ENCODE data around the gene KIAA0586. TPM values are rescaled to one million over a fixed set of nuclear protein-coding genes. Genes with fewer than 3 reads are reported as not detected.

The KIAA0586 gene
- total and polyA plus RNA-seq, 2 of the 13 experiments (the other 11 are each of a cell fraction or from before 2014, with no cell fraction given) = 12.6 to 25.2 TPM

DNA sequence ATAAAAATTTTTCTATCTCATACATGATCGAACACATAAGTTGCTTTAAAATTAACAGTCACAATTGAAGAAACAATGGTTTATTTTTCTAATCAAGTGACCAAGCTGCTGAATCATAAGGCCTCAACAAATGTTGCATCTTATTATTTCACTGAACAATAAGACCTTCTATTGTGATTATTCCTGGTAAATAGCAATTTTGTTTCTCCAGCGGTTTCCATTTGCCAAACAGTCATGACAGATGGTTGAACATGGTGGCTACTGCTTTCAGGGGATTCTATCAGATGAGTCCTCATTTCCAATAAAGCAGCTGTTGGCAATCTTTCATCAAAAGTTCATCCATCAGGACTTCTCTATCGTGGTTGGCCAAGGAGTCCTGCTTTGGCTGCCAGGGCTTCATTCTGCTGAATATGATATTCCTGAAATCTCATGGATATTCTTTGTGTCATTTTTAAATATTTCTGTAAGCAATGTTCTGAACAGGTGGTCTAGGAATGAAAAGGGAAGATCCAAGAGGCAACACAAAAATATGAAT lies 18.8 kb upstream of the KIAA0586 start:
- Histone ChIP-seq H3K4me1 (ENCODE audit: insufficient read depth, low read length) (peaks cover 4% of the 10 kb centered on the region; the same call in 1 of the 2 replicates), H4K20me1 (ENCODE audit: insufficient read depth, low read length) (no peaks in the 10 kb centered on the region), H3K9me3 (ENCODE audit: low read length) (no peaks in the 10 kb centered on the region), H3K4me2 (ENCODE audit: low read depth, low read length) (no peak overlapping the region), H3K79me2 (ENCODE audit: insufficient read depth, low read length) (no peaks in the 10 kb centered on the region), H3K36me3 (replicated peaks in 1 of 2; ENCODE audit: control insufficient read depth in 1 of 2, insufficient read depth in 2 of 2, low read length in 2 of 2) (peaks cover 9 to 35% of the 10 kb centered on the region in 2 experiments), H3K4me3 (replicated peaks in 1 of 3; ENCODE audit: insufficient read depth in 1 of 3, low read depth in 2 of 3, low read length in 3 of 3) (no peak overlapping the region), H3K27ac (ENCODE audit: extremely low read length, insufficient read depth, low read length) (no peak overlapping the region), H2AFZ (ENCODE audit: low read length) (no peak overlapping the region), H3K9ac (ENCODE audit: insufficient read depth, low read depth, low read length) (no peak overlapping the region), H3K27me3 (ENCODE audit: control insufficient read depth in 1 of 2, insufficient read depth in 2 of 2, low read length in 2 of 2) (no peaks in the 10 kb centered on the region; a peak in 1 of 5 replicates)
- FAIRE-seq = no peak
- no peak for DNase-seq (ENCODE audit: low spot score)
- no peak for ATAC-seq
- POLR2A ChIA-PET = no interaction called here
- intact Hi-C loops (cut with micrococcal nuclease; ENCODE audit: unreplicated experiment) = no loop called here
- TF ChIP-seq ZNF75D (CRISPR knock-in tag; IDR thresholded peaks at IDR 0.05; ENCODE audit: borderline replicate concordance) = no peak
- TF ChIP-seq ZNF10 (CRISPR knock-in tag; IDR thresholded peaks at IDR 0.05; ENCODE audit: borderline replicate concordance, low read depth) = no peak
- TF ChIP-seq ZBTB38 (CRISPR knock-in tag; IDR thresholded peaks at IDR 0.05) = no peak
- 99% methylated on average over 3 of the region's 3 CpGs for WGBS (ENCODE audit: low lambda C conversion rate)
- in situ Hi-C loops (cut with HindIII; ENCODE audit: extremely low pct_ligation_motif_present, low pct_unique_long_range_greater_than_20kb) = no loop called here
- BruUV-seq (replicated peaks) = no TSS peak
- CTCF ChIA-PET (ENCODE audit: low intra/inter-chr PET ratio, low total read pairs) = no interaction called here

DNA sequence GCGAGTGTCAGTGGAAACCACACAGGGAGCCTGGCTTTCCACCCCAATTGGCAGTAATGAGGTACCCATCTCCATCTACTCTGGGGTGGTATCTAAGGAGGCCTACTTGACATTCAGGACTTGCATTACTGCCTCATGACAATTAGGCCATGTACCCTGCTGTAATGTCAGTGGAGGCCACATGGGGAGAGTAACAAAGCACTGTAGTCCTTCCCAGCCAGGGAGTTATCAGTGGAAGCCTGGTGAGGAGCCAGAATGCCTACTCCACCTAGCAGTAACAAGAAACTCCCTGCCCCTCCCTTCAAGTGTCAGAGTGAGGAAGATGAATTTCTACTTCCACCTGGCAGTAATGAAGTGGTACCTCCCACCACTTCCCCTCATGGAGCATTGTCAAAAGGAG lies 12.7 kb upstream of the KIAA0586 start:
- CTCF ChIA-PET (ENCODE audit: low intra/inter-chr PET ratio, low total read pairs) = no interaction called here
- H2AFZ ChIP-seq (ENCODE audit: low read length) = no peak overlapping the region
- TF ChIP-seq NFE2L2 (IDR thresholded peaks at IDR 0.05; ENCODE audit: low read length) = no peak
- no peak overlapping the region for H3K4me2 ChIP-seq (ENCODE audit: low read depth, low read length)
- no peaks in the 10 kb centered on the region for H4K20me1 ChIP-seq (ENCODE audit: insufficient read depth, low read length)
- no peak overlapping the region for H3K27ac ChIP-seq (ENCODE audit: extremely low read length, insufficient read depth, low read length)
- peaks cover 3% of the 10 kb centered on the region for H3K79me2 ChIP-seq (ENCODE audit: insufficient read depth, low read length)
- H3K36me3 ChIP-seq (replicated peaks in 1 of 2; ENCODE audit: control insufficient read depth in 1 of 2, insufficient read depth in 2 of 2, low read length in 2 of 2) = peaks cover 10 to 48% of the 10 kb centered on the region in 2 experiments
- in situ Hi-C loops (cut with HindIII; ENCODE audit: extremely low pct_ligation_motif_present, low pct_unique_long_range_greater_than_20kb) = no loop called here
- DNase-seq (ENCODE audit: low spot score) (no peak), FAIRE-seq (no peak), ATAC-seq (peak; percentile 91)
- BruUV-seq (replicated peaks) = TSS peak; percentile 21
- H3K27me3 ChIP-seq (ENCODE audit: control insufficient read depth in 1 of 2, insufficient read depth in 2 of 2, low read length in 2 of 2) = no peaks in the 10 kb centered on the region
- POLR2A ChIA-PET = no interaction called here
- peaks cover 4% of the 10 kb centered on the region; the same call in 1 of the 2 replicates for H3K4me1 ChIP-seq (ENCODE audit: insufficient read depth, low read length)
- WGBS (ENCODE audit: low lambda C conversion rate) = 92% methylated on average over 1 of the region's 1 CpG
- intact Hi-C loops (cut with micrococcal nuclease; ENCODE audit: unreplicated experiment) = no loop called here
- no peak overlapping the region for H3K4me3 ChIP-seq (replicated peaks in 1 of 3; ENCODE audit: insufficient read depth in 1 of 3, low read depth in 2 of 3, low read length in 3 of 3)
- H3K9me3 ChIP-seq (ENCODE audit: low read length) = no peaks in the 10 kb centered on the region
- no peak overlapping the region for H3K9ac ChIP-seq (ENCODE audit: insufficient read depth, low read depth, low read length)

All from HepG2 (cell line).